Psoas muscle (tissue), 8 donors: ENCODE measurements around the gene TBX2. TPM values are rescaled to one million over a fixed set of nuclear protein-coding genes. Genes with fewer than 3 reads are reported as not detected.

ENCODE experiments used
- ATAC-seq, 4 donors: fragments of 200-7000 bp; cut with Tn5 transposase; one replicate each; pipeline ENCODE4 v1.9.1; 2020; ENCODE audit warnings: moderate library complexity in 3 of 4, mild to moderate bottlenecking in 2 of 4
- DNase-seq, 2 donors: peaks; one replicate each; pipeline ENCODE4 v3.0.0-alpha.2; 2020
- H3K27ac ChIP-seq: fragments of 200-600 bp; one replicate; pipeline ENCODE4 v1.8.0; 2022
- H3K27me3 ChIP-seq, 3 donors: fragments of 200-600 bp in 1 of 3; one replicate each; pipeline versions ENCODE4 v1.6.1 to v1.8.0; 2013 to 2022; ENCODE audit warnings: low read length in 2 of 3, mild to moderate bottlenecking in 2 of 3, moderate library complexity in 1 of 3; ENCODE audit not compliant: insufficient read depth in 3 of 3
- H3K36me3 ChIP-seq, 2 donors: fragments of 200-600 bp in 1 of 2; one replicate each; pipeline versions ENCODE4 v1.6.1 to v1.8.0; 2013 to 2022; ENCODE audit warnings: low read depth in 1 of 2, mild to moderate bottlenecking in 1 of 2, moderate library complexity in 1 of 2; ENCODE audit not compliant: insufficient read depth in 1 of 2
- H3K4me1 ChIP-seq: fragments of 200-600 bp; one replicate; pipeline ENCODE4 v1.8.0; 2022
- H3K4me3 ChIP-seq: fragments of 200-600 bp; one replicate; pipeline ENCODE4 v1.8.0; 2022; ENCODE audit warnings: mild to moderate bottlenecking
- H3K9me3 ChIP-seq: fragments of 200-600 bp; one replicate; pipeline ENCODE4 v1.8.0; 2022
- WGBS, 3 donors: extraction: QIAGEN DNeasy Blood & Tissue Kit; methylation state at CpG; one replicate each; pipeline versions ENCODE4 v1.1.6 to v1.1.7; 2013; 5-methylcytosine and 5-hydroxymethylcytosine counted together
- intact Hi-C, 2 donors: fragments of 100-400 bp; cut with DNase I; formaldehyde crosslinking; loops; one replicate each; pipeline versions ENCODE4 v1.11.0 to v1.14.2; 2022
- polyA plus RNA-seq, 3 donors: library from polyadenylated mRNA; stranded (reverse); fragments of 200-250 nt; gene quantifications; one replicate each; pipeline ENCODE4 v1.2.3, GENCODE V29; 2013
- total RNA-seq, 4 donors: library from RNA; stranded (reverse); fragmentation: NEBNext Ultra II Directional in 2 of 4; extraction: Animal tissue kit (Norgen Biotek cat#: 25700) in 2 of 4; gene quantifications; one replicate each; pipeline versions ENCODE4 v1.2.1 to v1.2.4, GENCODE V29; 2021 to 2023
- TF ChIP-seq, protein P1 (sequence below): fragments of 200-600 bp; IDR thresholded peaks from one replicate; pipeline ENCODE4 v1.8.0; 2022; ENCODE audit warnings: antibody characterized with exemption
- donor health status: healthy with polysubstance abuse.
- donor health status: DM: no; HTN: no; CAD: no; lungs with moderate emphysema.
- donor health status: Bipolar disorder and iron deficiency.
- donor health status: healthy.
- donor health status: DM: yes; HTN: yes; CAD: no.
- donor health status: DM: no; HTN: no; CAD: no.
- donor health status: DM: no; HTN: no; CAD: no.
- donor health status: DM: yes; HTN: yes; CAD: no.

TBX2 gene
- total and polyA plus RNA-seq, 7 donors, result 3.5 to 8.7 (median 6.3) TPM

- Histone ChIP-seq H3K27me3 (no peaks in the 10 kb centered on the region), H3K36me3 (no peaks in the 10 kb centered on the region), H3K4me1 (peaks cover 20% of the 10 kb centered on the region), H3K4me3 (peak overlapping the region; percentile 28), H3K9me3 (no peaks in the 10 kb centered on the region), H3K27ac (peak overlapping the region; percentile 78)
- TF ChIP-seq, protein P1, sequence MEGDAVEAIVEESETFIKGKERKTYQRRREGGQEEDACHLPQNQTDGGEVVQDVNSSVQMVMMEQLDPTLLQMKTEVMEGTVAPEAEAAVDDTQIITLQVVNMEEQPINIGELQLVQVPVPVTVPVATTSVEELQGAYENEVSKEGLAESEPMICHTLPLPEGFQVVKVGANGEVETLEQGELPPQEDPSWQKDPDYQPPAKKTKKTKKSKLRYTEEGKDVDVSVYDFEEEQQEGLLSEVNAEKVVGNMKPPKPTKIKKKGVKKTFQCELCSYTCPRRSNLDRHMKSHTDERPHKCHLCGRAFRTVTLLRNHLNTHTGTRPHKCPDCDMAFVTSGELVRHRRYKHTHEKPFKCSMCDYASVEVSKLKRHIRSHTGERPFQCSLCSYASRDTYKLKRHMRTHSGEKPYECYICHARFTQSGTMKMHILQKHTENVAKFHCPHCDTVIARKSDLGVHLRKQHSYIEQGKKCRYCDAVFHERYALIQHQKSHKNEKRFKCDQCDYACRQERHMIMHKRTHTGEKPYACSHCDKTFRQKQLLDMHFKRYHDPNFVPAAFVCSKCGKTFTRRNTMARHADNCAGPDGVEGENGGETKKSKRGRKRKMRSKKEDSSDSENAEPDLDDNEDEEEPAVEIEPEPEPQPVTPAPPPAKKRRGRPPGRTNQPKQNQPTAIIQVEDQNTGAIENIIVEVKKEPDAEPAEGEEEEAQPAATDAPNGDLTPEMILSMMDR, result no peak
- 40 to 59% (median 41%) methylated on average over 18 of the region's 18 CpGs for WGBS, 3 donors
- intact Hi-C loops, result no loop called here
- ATAC-seq, result peak; percentile 76 to 90 (median 86)
- DNase-seq, result peak in 1 of 2 donors; percentile 58
These were observed 22.5 kb upstream of the TBX2 start for GRCh38 chr17:61376931-61377838.

DNA sequence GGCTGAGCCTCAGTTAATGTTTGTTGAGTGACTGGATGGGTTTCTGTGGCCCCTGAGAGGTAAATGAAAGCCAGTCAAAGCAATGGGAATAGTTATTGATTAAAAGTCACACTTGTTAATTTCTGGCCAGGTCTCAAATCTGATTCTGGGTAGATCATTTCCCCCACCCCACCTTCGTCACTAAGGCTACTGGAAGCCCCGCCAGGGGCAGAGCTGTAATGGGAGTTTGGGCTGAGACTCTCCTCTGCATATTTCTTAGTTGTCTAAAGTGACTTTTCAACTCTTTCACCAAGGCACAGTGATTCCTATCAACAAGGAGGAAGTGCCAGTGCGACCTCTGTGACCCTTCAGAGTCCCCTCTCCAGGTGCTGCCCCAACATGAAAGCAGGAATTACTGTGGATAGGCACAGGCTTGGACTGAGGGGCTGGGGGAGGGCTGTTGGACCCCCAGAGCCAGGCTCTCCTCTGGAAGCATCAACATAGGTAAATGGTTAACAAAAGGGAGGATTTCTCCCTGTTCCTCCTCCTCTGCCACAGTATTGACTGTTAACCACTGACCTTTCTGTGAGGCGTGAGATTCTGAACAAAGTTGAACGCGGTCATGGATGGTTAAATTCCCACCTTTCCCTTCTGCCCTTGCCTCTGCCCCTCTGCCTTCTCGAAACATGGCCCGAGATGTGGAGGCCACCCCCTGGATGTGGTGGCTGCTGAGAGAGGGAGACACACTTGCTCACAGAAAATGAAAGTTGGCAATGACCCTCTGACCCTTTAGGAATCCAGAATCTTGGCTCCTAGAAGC lies 20.8 kb upstream of the TBX2 start:
- Histone ChIP-seq H3K36me3 (no peaks in the 10 kb centered on the region), H3K9me3 (no peaks in the 10 kb centered on the region), H3K4me1 (peaks cover 20% of the 10 kb centered on the region), H3K4me3 (no peak overlapping the region), H3K27me3 (no peaks in the 10 kb centered on the region), H3K27ac (peak overlapping the region; percentile 3)
- TF ChIP-seq, protein P1, result no peak
- WGBS, 3 donors, result 85 to 94% (median 90%) methylated on average over 8 of the region's 8 CpGs
- intact Hi-C loops, result no loop called here
- ATAC-seq, result no peak
- no peak for DNase-seq

- ATAC-seq (no peak), DNase-seq (peak in 1 of 2 donors; percentile 51)
- 79 to 85% (median 82%) methylated on average over 21 of the region's 21 CpGs for WGBS, 3 donors
- no peaks in the 10 kb centered on the region for H3K27me3 ChIP-seq
- TF ChIP-seq, protein P1, result no peak
- H3K36me3 ChIP-seq, result no peaks in the 10 kb centered on the region
- H3K9me3 ChIP-seq, result no peaks in the 10 kb centered on the region
- intact Hi-C loops, result loop anchor here (10.0 kb wide), 2 partner anchors 225 to 655 kb away; no protein-coding TSS in a partner anchor
- peaks cover 20% of the 10 kb centered on the region for H3K4me1 ChIP-seq
- H3K27ac ChIP-seq, result peak overlapping the region; percentile 16
- no peak overlapping the region for H3K4me3 ChIP-seq
These were observed 20.0 kb upstream of the TBX2 start for GRCh38 chr17:61379457-61380216.

GRCh38 chr17:61380217-61380835 lies 19.3 kb upstream of the TBX2 start:
- H3K4me3 ChIP-seq, result no peak overlapping the region
- H3K27me3 ChIP-seq, result no peaks in the 10 kb centered on the region
- H3K4me1 ChIP-seq, result peaks cover 20% of the 10 kb centered on the region
- TF ChIP-seq, protein P1, result no peak
- WGBS, 3 donors, result 81 to 88% (median 86%) methylated on average over 10 of the region's 10 CpGs
- H3K9me3 ChIP-seq, result no peaks in the 10 kb centered on the region
- no peaks in the 10 kb centered on the region for H3K36me3 ChIP-seq
- intact Hi-C loops, result loop anchor here (10.0 kb wide), 2 partner anchors 226 to 656 kb away; no protein-coding TSS in a partner anchor
- no peak for ATAC-seq
- DNase-seq, result no peak
- peak overlapping the region; percentile 16 for H3K27ac ChIP-seq
